Suprapubic skin (tissue), 4 donors: ENCODE results near the gene ROBO4. TPM values are rescaled to one million over a fixed set of nuclear protein-coding genes. Genes with fewer than 3 reads are reported as not detected.

Experiments
- DNase-seq, 2 donors: peaks; one replicate each; pipeline ENCODE4 v3.0.0-alpha.2; 2019; ENCODE audit warnings: low spot score in 2 of 2
- H3K27ac ChIP-seq: fragments of 200-600 bp; sonication (generic); one replicate; pipeline ENCODE4 v1.5.1; 2019
- H3K27me3 ChIP-seq: fragments of 200-600 bp; sonication (generic); one replicate; pipeline ENCODE4 v1.5.1; 2019
- H3K36me3 ChIP-seq: fragments of 200-600 bp; sonication (generic); one replicate; pipeline ENCODE4 v1.5.1; 2019
- H3K4me1 ChIP-seq: fragments of 200-600 bp; sonication (generic); one replicate; pipeline ENCODE4 v1.5.1; 2019
- H3K4me3 ChIP-seq: fragments of 200-600 bp; sonication (generic); one replicate; pipeline ENCODE4 v1.5.1; 2019; ENCODE audit warnings: mild to moderate bottlenecking
- H3K9me3 ChIP-seq: fragments of 200-600 bp; sonication (generic); one replicate; pipeline ENCODE4 v1.5.1; 2019
- EP300 ChIP-seq: sonication (generic); formaldehyde crosslinking; IDR thresholded peaks from one replicate; pipeline ENCODE4 v1.6.1; 2017; ENCODE audit warnings: antibody characterized with exemption
- POLR2A ChIP-seq, 2 donors: fragments of 450-650 bp; IDR thresholded peaks; one replicate each; pipeline ENCODE4 v1.6.1; 2017; ENCODE audit warnings: antibody characterized with exemption in 2 of 2, mild to moderate bottlenecking in 2 of 2, moderate library complexity in 2 of 2
- POLR2AphosphoS5 ChIP-seq, 3 donors: sonication (generic); formaldehyde crosslinking; IDR thresholded peaks; one replicate each; pipeline ENCODE4 v1.6.1; 2017; ENCODE audit warnings: antibody characterized with exemption in 3 of 3
- WGBS: methylation state at CpG from one replicate; pipeline ENCODE4 v1.1.5; 2018; 5-methylcytosine and 5-hydroxymethylcytosine counted together
- total RNA-seq, 4 donors: library from RNA; depleted of rRNA; stranded (reverse); fragments of >200 nt; gene quantifications; one replicate each; pipeline ENCODE4 v1.1.0, GENCODE V29; 2016
- TF ChIP-seq, protein P1 (sequence below), 2 donors: fragments of 200-600 bp in 1 of 2; fragments of 450-650 bp in 1 of 2; sonication (generic) in 1 of 2; IDR thresholded peaks; one replicate each; pipeline ENCODE4 v1.5.1; 2016 to 2019; ENCODE audit warnings: antibody characterized with exemption in 2 of 2, mild to moderate bottlenecking in 1 of 2, moderate library complexity in 1 of 2

The ROBO4 gene
- total RNA-seq, 4 donors from 2014 or later: 2.5 to 18.7 (median 9.6) TPM

DNA sequence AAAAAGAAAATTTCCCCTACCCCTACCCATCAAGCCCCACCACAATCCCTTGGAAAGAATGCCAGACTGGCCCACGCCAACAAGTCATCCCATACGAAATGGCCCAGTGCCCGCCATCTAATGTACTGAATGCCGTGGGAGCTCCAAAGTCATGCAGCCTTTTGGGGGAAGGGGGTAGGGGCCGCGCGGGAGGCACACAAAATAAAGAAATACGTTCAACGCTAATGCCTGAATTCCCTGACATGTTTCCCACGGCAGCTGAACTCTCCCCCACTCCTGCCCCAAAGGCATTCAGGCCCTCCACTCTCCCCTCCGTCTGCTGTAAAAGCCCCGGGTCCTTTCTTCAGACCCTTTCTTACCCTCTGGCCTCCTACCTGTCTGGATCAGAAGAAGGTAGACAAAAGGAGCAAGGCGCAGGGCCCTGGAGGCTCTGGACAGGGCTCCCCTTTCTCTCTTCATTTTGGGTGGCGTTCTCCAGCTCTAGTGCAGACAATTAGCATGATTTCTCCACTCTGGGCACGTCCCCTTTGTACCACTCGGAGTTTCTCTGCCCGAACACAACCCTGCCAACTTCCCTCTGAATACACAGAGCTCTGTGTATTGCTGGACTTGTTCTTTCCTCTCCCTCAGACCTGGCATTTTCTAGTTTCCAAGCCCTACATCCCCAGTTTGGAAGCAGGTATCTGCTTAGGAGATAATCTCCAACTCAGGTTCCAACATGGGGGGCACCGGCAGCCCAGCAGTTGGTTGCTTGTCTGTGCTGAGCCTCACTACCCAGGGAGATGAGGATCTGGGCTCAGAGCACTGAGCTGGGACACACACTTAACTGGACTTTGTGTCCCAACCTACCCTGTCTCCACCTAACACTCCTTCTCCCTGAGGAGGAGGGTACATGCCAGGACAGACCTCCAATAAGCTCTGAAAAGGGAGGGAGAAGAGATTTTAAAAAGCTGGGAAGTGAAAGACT lies 38.2 kb upstream of the ROBO4 start, which contains the start of gene HEPACAM:
HEPACAM (minus strand) TSS at position 500 of the 967 bp plus-strand sequence; CDS start at position 459, 41 bp downstream.
- Histone ChIP-seq H3K4me1 (no peaks in the 10 kb centered on the region), H3K9me3 (no peaks in the 10 kb centered on the region), H3K36me3 (no peaks in the 10 kb centered on the region), H3K27ac (no peak within 1 kb of the TSS), H3K27me3 (peaks cover 22% of the 10 kb centered on the region), H3K4me3 (no peak within 1 kb of the TSS)
- TF ChIP-seq POLR2A (IDR thresholded peaks at IDR 0.05) (no peak), EP300 (no peak), POLR2AphosphoS5 (IDR thresholded peaks at IDR 0.05) (no peak)
- TF ChIP-seq, protein P1, sequence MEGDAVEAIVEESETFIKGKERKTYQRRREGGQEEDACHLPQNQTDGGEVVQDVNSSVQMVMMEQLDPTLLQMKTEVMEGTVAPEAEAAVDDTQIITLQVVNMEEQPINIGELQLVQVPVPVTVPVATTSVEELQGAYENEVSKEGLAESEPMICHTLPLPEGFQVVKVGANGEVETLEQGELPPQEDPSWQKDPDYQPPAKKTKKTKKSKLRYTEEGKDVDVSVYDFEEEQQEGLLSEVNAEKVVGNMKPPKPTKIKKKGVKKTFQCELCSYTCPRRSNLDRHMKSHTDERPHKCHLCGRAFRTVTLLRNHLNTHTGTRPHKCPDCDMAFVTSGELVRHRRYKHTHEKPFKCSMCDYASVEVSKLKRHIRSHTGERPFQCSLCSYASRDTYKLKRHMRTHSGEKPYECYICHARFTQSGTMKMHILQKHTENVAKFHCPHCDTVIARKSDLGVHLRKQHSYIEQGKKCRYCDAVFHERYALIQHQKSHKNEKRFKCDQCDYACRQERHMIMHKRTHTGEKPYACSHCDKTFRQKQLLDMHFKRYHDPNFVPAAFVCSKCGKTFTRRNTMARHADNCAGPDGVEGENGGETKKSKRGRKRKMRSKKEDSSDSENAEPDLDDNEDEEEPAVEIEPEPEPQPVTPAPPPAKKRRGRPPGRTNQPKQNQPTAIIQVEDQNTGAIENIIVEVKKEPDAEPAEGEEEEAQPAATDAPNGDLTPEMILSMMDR (IDR thresholded peaks at IDR 0.05): no peak
- no peak for DNase-seq
- 79% methylated on average over 18 of the region's 18 CpGs for WGBS

DNA sequence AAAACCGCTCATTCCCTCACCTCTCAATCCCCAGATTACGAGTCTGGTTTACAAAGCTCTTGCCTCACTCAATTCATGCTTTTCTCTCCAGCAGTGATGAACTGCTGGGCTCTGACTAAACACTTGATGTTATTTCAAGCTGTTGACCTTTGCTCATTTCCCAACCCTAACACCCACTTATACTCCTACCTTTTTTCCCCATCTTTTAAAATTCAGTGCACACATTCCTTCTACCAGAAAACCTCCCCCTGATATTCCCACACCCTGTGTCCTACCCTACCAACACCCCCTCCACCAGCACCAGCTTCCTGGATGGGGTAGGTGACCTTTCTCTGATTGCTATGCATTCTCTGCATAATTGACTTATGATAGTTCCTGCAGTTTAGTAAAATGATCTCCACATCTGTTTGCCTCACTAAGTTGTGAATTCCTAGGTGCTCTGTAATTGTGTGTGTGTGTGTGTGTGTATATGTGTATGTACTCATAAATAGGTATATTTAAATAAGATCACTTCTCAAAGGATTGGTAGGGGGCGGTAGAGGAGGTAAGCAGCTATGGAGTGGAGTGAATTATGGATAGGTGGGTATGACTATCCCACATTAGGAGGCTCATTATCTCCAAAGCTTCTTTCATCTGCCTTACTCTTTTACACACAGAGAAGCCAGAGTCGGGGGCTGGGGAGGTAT lies 37.3 kb upstream of the ROBO4 start:
- no peaks in the 10 kb centered on the region for H3K36me3 ChIP-seq
- no peaks in the 10 kb centered on the region for H3K9me3 ChIP-seq
- WGBS: 84% methylated on average over 4 of the region's 4 CpGs
- peaks cover 19% of the 10 kb centered on the region for H3K27me3 ChIP-seq
- H3K4me1 ChIP-seq: no peaks in the 10 kb centered on the region
- TF ChIP-seq, protein P1 (IDR thresholded peaks at IDR 0.05): no peak
- TF ChIP-seq POLR2AphosphoS5 (IDR thresholded peaks at IDR 0.05) (no peak), EP300 (no peak), POLR2A (IDR thresholded peaks at IDR 0.05) (no peak)
- no peak overlapping the region for H3K27ac ChIP-seq
- no peak overlapping the region for H3K4me3 ChIP-seq
- DNase-seq: no peak

DNA sequence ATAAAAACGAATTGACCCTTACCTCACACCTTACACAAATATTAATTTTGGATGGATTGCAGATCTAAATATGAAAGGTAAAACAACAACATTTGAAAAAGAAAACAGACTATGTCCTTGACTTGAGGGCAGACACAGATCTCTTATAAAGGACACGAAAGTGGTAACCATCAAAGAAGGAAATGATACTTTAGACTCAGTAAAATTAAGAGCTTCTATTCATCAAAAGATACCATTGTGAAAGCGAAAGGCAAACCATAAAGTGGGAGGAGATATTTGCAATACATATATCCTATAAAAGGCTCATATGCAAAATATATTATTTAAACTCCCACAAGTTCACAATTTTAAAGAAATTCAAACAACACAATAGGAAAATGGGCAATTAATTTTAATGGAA lies 33.1 kb upstream of the ROBO4 start:
- Histone ChIP-seq H3K27ac (no peak overlapping the region), H3K27me3 (peaks cover 7% of the 10 kb centered on the region), H3K9me3 (no peaks in the 10 kb centered on the region), H3K36me3 (no peaks in the 10 kb centered on the region), H3K4me1 (no peaks in the 10 kb centered on the region), H3K4me3 (no peak overlapping the region)
- TF ChIP-seq POLR2A (IDR thresholded peaks at IDR 0.05) (no peak), EP300 (no peak), POLR2AphosphoS5 (IDR thresholded peaks at IDR 0.05) (no peak)
- TF ChIP-seq, protein P1 (IDR thresholded peaks at IDR 0.05): no peak
- DNase-seq: no peak
- 58% methylated on average over 3 of the region's 3 CpGs for WGBS

DNA sequence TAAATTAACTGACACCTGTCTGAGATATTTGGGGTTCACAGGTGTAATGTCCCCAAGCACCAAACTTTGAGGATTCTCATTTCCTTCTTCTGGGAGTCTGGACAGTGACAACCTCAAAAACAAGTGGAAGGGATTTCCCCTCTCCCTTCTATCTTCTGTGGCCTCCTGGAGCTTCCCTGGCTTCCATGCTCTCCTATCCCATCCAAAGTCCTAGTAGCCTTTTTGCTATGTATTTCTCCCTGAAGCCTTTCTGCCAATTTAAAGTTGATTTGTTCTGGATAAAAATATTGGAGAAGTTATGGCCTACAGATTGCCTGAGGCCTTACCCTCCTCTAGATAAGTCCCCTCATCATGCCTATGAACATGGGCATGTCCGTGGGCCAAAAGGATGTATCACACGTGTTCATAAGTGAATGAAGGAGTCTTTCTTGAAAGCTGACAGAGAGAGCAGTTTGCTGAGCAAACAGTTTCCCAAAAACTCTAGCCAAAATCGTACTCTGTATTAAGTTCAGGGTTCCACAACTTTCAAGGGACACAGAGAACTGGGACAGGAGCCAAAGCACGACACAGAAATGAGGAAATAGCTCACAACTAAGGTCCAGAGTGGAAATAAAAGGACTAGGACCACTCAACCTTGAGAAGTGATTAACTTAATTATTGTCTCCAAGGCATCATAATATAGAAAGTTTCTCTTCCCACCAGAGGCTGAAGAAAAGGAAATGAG lies 31.4 kb upstream of the ROBO4 start:
- TF ChIP-seq EP300 (no peak), POLR2A (IDR thresholded peaks at IDR 0.05) (no peak), POLR2AphosphoS5 (IDR thresholded peaks at IDR 0.05) (no peak)
- TF ChIP-seq, protein P1 (IDR thresholded peaks at IDR 0.05): no peak
- H3K9me3 ChIP-seq: no peaks in the 10 kb centered on the region
- H3K36me3 ChIP-seq: no peaks in the 10 kb centered on the region
- WGBS: 38% methylated on average over 4 of the region's 4 CpGs
- H3K27me3 ChIP-seq: no peaks in the 10 kb centered on the region
- no peak overlapping the region for H3K4me3 ChIP-seq
- H3K27ac ChIP-seq: no peak overlapping the region
- no peaks in the 10 kb centered on the region for H3K4me1 ChIP-seq
- DNase-seq: no peak
